WERI-Rb-1 (cell line): ENCODE measurements around the gene SLC6A2.

Experiments
- DNase-seq: peaks from one replicate; pipeline ENCODE4 v3.0.0-alpha.2; 2020
- H3K27ac ChIP-seq: fragments of 250-450 bp; sonication (Bioruptor Pico); 2 replicates; pipeline ENCODE4 v1.5.1; 2020; ENCODE audit warnings: mild to moderate bottlenecking, moderate library complexity
- H3K27me3 ChIP-seq: fragments of 250-450 bp; sonication (Bioruptor Pico); 2 replicates; pipeline ENCODE4 v1.5.1; 2021; ENCODE audit warnings: mild to moderate bottlenecking, low read depth, moderate library complexity; ENCODE audit not compliant: insufficient read depth, severe bottlenecking
- H3K36me3 ChIP-seq: fragments of 250-450 bp; sonication (Bioruptor Pico); 2 replicates; pipeline ENCODE4 v1.5.1; 2020; ENCODE audit warnings: mild to moderate bottlenecking, moderate library complexity
- H3K4me3 ChIP-seq: 2 replicates; pipeline ENCODE4 v1.5.1; 2011; ENCODE audit warnings: low read depth, mild to moderate bottlenecking, control low read depth, low read length
- H3K9me3 ChIP-seq: fragments of 250-450 bp; sonication (Bioruptor Pico); 2 replicates; pipeline ENCODE4 v1.5.1; 2021; ENCODE audit warnings: mild to moderate bottlenecking, moderate library complexity; ENCODE audit not compliant: severe bottlenecking
- CTCF ChIP-seq: IDR thresholded peaks from 2 replicates; pipeline ENCODE4 v1.5.1; 2011; ENCODE audit warnings: low read depth, mild to moderate bottlenecking, control low read depth, inconsistent platforms, low read length

The SLC6A2 gene

GRCh38 chr16:55701442-55702319 lies 45.9 kb downstream of the SLC6A2 start:
- TF ChIP-seq CTCF, result peak; percentile 85
- Histone ChIP-seq H3K4me3 (no peak overlapping the region), H3K9me3 (no peaks in the 10 kb centered on the region), H3K27me3 (no peaks in the 10 kb centered on the region), H3K27ac (no peak overlapping the region), H3K36me3 (no peaks in the 10 kb centered on the region)
- peak; percentile 81 for DNase-seq

GRCh38 chr16:55703003-55704001 lies 47.5 kb downstream of the SLC6A2 start:
- H3K9me3 ChIP-seq, result no peaks in the 10 kb centered on the region
- peak; percentile 25 for DNase-seq
- no peaks in the 10 kb centered on the region for H3K36me3 ChIP-seq
- no peak overlapping the region for H3K4me3 ChIP-seq
- TF ChIP-seq CTCF, result peak; percentile 36; the same call in 1 of the 2 replicates
- no peaks in the 10 kb centered on the region for H3K27me3 ChIP-seq
- no peak overlapping the region for H3K27ac ChIP-seq

- Histone ChIP-seq H3K27me3 (no peaks in the 10 kb centered on the region), H3K36me3 (no peaks in the 10 kb centered on the region), H3K27ac (no peak overlapping the region), H3K4me3 (no peak overlapping the region), H3K9me3 (no peaks in the 10 kb centered on the region)
- TF ChIP-seq CTCF, result no peak
- DNase-seq, result no peak
Observed at GRCh38 chr16:55706739-55707384, 51.1 kb downstream of the SLC6A2 start.

GRCh38 chr16:55709801-55710200 lies 54.0 kb downstream of the SLC6A2 start:
- H3K9me3 ChIP-seq, result no peaks in the 10 kb centered on the region
- no peak for TF ChIP-seq CTCF
- H3K27ac ChIP-seq, result no peak overlapping the region
- H3K4me3 ChIP-seq, result no peak overlapping the region
- H3K27me3 ChIP-seq, result no peaks in the 10 kb centered on the region
- H3K36me3 ChIP-seq, result no peaks in the 10 kb centered on the region
- DNase-seq, result no peak

GRCh38 chr16:55710466-55710865 lies 54.7 kb downstream of the SLC6A2 start:
- no peaks in the 10 kb centered on the region for H3K27me3 ChIP-seq
- TF ChIP-seq CTCF, result no peak
- H3K9me3 ChIP-seq, result no peaks in the 10 kb centered on the region
- no peak overlapping the region for H3K27ac ChIP-seq
- no peak for DNase-seq
- H3K4me3 ChIP-seq, result no peak overlapping the region
- no peaks in the 10 kb centered on the region for H3K36me3 ChIP-seq
